HG02840 (cell line): ENCODE data around the gene SLC25A45.

ENCODE experiments used
- ATAC-seq: cut with Tn5 transposase; IDR thresholded peaks from one replicate; pipeline ENCODE4 v1.9.1; 2021; ENCODE audit warnings: mild to moderate bottlenecking, moderate library complexity, moderate number of reproducible peaks; ENCODE audit not compliant: unreplicated experiment, low FRiP score

The SLC25A45 gene

DNA sequence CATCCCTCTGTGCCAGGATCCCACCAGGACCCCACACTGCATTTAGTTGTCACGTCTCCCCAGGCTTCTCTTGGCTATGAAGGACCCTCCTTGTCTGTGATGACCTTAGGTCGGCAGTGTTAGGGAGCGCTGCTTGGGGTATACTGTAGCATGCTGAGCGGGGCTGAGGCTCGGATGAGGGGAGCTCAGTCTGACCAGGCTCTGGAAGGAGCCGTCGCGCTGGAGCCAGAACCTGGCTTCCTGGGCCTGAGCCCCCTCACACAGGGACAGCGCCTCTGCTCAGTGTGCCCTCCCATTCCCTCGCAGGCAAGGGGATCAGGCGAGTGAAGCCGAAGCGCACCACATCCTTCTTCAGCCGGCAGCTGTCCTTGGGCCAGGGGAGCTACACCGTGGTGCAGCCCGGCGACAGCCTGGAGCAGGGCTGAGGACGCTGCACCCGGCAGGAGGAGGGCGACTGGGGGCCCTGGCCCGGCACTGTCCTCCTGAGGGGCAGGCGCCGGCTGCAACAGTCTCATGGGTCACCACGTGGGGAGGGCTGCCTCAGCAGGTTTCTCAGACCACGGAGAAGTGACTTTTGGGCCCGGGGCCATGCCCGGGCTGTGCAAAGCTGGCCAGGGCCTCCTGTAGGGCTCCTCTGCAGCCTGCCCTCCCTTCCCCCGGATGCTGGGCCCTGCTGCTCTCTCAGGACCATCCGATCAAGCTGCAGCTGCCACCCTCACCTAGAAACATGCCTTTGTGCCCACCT lies 28.7 kb upstream of the SLC25A45 start:
- no peak for ATAC-seq

DNA sequence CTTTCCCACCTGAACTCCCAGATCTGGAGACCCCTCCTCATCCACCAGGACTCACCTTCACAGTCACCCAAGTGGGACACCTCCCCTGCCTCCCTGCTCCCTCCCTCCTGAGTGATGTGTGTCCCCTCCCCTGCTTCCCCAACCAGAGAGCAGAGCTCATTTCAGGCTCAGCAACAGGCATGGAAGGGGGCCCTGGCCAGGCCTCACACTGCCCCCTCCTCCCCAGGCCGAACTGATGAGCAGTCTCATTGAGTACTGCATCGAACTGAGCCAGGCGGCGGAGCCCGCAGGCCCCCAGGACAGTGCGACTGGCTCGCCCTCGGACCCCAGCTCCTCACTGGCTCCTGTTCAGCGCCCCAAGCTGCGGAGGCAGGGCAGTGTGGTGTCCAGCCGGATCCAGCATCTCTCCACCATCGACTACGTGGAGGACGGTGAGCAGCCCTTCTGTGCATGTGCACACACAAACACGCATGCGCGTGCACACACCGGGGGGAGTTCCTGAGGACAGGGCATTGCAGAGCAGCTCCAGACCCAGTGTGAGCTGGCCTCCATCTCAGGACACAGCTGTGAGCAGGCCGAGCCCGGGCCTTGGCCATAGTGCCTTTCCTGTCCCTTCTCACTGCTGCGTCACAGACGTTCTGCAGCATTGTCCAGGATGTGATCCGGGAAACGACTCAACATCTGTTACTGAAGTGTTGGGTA lies 22.3 kb upstream of the SLC25A45 start:
- no peak for ATAC-seq

DNA sequence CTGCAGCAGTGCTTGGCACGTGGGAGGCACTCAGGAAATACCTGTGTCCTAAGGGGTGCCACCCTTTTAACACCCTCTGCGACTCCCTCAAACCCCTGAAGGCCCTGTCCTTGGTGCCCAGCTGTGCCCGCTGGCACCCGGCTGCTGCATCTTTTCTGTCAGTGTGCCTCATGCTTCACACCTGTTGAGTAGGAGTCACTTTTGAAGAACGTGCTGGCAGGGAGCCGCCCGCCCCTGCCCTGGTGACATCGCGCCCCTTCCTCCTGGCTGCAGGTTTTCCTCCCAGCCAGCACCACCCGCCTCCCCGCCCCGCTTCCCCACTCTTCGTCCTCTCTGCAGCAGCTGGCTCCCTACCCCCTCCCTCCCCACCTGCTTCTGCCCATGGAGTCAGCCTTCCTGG lies 21.8 kb upstream of the SLC25A45 start:
- no peak for ATAC-seq

DNA sequence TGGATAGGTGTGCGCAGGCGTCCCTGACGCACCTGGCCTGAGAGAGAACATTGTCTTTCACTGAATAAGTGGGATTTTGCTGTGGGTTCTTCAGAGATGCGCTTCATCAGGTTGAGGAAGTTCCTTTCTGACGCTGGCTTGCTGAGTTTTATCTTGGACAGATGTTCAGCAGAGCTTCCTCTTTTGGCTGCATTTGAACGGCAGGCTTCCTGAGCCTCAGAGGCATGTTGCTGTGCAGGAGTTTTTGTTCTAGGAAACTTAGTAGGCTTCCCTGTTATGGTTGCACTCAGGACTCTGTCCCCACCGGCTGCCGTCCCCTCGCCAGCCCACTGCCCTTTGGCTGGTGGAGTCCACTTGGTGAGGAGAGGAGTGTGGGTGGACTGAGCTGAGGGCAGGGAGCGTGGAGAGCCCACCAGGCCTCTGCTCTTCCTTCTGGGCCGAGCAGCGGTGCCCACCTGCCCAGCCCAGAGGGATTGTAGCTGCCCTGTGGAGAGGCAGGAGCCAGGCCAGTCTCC lies 21.2 kb upstream of the SLC25A45 start:
- no peak for ATAC-seq

DNA sequence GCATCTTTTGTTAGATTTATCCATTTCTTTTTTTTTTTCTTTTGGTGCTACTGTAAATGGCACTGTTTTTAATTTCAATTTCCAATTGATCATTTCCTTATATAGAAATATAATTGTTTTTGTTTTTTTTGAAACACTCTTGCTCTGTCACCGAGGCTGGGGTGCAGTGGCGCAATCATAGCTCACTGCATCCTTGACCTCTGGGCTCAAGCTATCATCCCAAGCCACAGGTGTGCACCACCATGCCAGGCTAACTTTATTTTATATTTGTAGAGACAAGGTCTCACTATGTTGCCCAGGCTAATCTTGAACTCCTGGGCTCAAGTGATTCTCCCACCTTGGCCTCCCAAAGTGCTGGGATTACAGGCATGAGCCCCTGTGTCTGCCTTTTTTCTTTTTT lies 20.3 kb upstream of the SLC25A45 start:
- no peak for ATAC-seq

DNA sequence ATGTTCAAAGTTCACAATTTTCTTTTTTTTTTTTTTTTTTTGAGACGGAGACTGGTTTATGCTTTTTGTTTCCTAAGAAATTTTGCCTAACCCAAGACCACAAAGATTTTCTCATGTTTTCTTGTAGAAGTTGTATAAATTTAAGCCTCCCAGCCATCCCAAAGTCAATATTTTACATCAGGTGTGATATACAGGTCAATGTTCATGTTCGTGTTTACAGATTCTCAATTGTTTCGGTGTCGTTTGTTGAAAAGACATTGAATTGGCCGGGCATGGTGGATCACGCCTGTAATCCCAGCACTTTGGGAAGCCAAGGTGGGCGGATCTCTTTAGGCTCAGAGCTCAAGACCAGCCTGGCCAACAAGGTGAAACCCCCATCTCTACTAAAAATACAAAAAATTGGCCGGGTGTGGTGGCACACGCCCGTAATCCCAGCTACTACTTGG lies 19.4 kb upstream of the SLC25A45 start:
- ATAC-seq = no peak

DNA sequence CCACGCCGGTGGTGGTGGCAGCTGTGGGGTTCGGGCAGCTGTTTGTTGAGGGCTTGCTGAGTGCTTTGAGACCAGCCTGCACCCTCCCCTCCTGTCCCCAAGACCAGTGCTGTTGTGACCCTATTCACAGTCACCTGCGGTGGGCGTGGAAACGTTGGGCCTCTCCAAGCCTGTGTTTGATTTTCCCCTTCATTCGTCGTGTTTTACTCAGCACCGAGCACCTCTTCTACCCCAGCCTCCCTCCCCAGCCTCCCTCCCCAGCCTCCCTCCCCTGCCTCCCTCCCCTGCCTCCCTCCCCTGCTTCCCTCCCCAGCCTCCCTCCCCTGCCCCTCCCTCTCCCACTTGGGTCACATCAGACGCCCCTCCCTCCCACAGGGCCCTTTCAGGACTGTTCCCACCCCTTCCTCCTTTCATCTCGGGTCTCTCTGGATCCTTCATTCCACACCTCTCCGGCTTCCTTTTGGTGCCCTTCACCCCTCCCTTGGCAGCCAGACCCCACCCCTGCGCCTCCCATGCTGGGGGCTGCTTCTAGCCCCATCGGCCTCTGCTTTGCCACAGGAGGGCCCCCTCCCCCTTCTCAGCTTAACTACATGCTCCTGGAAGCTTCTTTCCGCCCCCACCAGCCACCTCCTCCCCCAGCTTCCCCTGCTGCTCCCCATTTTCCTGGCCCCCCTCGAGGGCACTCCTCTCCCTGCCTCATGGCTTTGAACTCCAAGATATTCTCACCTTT lies 18.8 kb upstream of the SLC25A45 start:
- no peak for ATAC-seq

DNA sequence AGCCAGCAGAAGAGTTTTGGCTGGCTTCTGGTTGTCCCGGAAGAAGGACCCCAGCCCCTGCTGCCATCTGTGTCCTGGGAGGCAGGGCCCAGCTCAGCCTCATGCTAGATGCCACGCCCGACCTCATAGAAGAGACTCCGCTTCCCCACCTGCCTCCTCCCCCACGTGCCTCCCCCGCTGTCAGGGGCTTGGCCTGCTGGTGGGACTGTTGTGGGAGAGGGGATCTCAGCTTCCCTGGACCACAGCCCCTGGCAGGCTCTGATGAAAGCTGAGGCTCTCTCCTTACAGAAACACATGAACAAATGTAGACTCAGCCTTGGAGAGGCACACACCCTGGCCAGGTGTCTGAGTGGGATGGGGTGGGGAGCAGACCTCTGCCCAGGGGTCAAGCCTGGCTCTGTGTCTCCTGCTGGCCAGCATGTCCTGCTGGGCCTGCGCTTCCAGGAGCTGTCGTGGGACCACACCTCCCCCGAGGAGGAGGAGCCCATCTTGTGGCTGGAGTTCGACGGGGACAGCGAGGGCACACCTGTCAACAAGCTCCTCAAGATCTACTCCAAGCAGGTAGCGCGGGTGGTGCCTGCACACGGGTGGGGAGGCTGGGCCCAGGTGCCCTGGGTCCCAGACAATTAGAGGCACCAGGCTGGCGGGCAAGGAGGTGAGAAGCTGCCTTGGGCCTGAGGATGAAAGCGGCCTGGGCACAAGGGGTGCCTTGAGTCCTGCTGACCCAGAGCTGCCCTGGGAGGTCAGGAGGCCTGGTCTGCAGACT lies 18.0 kb upstream of the SLC25A45 start:
- ATAC-seq = no peak

DNA sequence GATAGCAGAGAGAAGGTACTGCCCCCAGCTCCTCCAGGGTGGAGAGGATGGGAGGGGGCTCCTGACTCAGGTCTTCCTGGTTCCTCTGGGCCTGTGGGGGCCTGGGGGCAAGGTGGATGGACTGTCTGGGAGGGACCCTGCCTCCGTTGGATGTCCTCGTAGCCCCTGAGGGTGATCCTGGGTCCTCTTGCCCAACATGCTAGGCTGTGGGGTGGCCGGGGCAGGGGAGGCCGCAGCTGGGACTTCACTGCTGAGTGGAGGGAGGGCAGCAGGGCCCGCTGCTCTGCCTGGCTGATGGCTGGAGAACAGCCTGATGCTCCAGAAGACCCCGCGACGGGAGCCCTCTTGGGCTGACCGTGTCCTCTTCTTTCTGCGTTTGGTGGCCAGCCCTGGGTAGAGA lies 17.4 kb upstream of the SLC25A45 start:
- no peak for ATAC-seq

DNA sequence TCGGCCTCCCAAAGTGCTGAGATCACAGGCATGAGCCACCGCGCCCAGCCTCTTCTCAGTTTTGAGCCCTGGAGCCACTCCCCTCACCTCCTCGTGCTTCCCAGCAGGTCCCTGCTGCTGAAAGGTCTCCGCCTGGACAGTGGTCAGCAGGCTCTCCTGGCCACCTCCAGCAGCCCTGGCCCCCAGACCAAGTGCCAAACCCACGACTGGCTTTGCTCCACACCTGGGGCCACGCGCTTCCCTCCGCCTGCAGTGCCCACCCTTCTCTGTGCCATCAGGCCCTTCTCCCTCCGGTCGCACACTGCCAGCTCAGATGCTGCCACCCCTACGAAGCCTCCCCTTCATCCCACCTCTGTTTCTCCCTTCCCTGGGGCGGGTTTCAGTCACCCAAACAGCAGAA lies 16.8 kb upstream of the SLC25A45 start:
- no peak for ATAC-seq

DNA sequence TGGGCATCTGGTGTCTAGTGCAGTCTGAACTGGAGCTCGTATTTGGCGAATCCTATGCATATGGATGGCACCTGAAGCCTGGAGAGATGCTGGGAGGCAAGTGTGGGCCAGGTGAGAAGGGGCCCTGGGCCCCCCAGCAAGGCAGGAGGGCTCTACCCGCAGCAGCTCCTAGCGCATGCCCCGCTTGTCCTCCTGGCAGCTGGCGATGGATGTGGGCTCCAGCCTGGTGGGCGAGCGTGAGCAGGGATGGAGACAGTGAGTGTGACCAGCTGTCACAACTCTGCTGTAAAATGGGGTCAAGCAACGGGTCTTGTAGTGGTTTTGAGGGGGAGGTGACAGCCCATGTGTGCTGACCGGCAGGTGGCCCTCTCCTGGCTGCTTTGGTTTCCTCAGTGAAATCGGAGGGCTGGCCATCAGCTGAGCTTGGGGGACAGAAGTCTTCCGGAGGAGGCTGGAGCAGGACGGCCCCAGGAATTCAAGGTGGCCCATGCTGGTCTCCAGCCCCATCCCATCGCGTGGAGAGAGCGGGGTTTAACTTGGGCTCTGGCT lies 16.0 kb upstream of the SLC25A45 start:
- ATAC-seq = no peak

DNA sequence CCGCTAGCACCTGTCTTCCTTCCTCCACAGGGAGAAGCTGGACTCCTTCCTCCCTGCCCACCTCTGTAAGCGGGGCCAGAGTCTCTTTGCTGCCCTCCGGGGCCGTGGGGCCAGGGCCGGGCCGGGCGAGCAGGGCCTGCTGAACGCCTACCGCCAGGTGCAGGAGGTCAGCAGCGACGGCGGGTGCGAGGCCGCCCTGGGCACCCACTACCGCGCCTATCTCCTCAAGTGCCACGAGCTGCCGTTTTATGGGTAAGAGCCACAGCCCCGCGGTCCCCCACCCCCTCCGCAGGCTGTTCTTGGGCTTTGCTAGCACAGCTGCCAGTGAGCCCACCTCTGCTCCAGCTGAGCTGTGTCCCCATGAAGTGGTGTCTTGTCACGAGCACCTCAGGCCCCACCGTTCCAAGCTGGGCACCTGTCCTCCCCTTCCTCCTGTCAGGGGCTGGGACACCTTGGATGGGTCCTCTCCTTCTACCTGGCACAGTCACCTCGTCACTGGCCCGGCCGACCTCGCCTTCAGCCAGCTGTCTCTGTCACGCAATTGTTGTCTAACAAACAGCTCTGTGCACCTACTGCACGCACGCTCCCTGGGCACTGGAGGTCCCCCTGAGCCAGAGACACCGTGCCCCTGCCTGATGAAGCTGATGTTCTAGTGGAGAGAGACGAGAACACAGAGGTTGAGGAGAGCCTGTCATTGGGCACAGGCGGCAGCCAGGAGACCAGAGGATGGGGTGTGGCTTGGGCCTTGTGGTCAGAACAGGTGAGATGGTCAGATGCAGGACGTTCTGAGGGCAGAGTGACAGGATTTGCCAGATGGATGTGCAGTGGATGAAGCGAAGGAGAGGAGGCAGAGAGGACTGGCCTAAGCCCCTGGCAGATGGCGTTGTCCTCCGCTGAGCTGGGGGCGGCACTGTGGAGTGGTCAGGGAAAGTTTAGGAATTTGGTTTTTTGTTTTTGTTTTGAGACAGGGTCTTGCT lies 14.6 kb upstream of the SLC25A45 start:
- ATAC-seq = no peak

DNA sequence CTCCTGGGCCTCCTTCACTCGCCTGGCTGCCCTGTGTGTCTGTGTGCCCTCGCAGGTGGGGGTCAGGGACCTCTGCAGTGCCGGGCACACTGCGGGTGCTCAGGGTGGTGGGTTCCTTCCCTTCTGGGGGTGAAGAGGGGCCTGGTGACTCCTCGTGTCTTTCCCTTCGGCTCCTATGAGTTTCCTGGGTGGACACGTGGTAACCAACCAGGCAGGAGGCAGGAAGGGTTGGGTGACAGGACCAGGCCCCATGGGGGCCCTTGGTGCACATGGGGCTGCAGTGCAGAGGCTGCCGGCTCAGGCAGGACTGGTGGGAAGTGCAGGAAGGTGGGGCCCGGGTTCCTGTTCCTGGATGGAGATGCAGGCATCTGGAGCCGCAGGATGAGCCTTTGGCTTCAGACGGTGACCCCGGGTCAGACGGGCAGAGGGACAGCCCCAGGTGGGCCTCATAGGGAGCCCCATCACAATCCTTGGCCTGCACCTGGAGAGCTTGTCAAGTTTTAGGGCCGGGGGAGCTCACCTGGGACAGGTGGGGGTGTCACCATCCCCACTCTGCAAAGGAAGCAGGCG lies 13.6 kb upstream of the SLC25A45 start:
- no peak for ATAC-seq

DNA sequence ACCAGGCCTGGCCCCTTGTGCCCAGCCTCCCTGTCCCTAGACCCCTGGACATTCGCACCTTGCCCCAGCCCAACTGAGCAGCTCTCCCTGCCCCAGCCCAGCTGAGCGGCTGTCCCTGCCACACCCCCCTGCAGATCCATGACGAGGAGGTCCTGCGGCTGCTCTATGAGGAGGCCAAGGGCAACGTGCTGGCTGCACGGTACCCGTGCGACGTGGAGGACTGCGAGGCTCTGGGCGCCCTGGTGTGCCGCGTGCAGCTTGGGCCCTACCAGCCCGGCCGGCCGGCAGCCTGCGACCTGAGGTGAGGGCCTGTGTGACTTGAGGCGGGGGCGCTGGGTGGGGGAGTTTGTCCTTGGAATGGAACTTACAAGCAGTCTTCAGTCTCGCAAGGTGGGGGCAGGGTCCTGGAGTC lies 11.7 kb upstream of the SLC25A45 start:
- no peak for ATAC-seq

DNA sequence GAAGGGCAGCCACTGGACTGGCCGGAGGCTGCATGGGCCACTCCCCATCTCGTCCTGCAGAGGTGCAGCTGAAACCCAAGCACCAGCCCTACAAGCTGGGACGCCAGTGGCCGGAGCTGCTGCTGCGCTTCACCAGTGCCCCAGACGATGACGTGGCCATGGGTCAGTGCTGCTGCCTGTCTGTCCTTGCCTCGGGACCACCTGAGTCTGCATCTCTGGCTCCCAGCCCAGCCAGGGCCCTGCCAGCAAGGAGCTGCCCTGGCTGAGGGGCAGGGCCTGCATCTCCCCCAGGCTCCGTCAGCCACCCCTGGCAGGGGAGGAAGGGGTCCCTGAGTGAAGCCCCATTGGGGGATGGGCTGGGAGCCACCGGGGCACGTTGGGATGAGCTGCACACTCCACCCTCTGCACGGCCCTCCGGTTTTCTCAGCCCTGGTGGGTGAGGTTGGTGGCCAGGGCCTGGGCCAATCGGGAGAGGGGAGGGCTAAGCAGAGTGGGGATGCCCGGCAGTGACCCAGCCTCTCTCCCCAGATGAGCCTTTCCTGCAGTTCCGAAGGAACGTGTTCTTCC lies 11.2 kb upstream of the SLC25A45 start:
- no peak for ATAC-seq

DNA sequence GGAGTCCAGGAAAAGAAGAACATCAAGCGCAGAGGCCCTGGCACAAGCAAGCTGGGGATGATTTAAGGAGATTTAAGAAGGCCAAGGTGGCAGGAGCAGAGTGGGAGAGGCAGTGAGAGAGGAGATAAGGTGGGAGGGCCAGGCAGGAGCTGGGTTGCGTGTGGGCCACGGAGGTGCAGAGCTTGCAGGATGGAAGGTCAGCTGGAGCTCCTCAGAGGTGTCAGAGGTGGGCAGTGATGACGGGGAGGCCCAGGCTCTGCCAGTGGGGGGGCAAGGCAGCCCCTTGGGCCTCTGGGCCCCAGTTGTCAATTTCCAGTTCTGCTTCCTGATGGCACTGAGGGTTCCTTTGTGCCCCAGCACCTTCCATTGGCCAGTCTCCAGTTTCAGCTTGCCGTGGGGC lies 10.5 kb upstream of the SLC25A45 start:
- no peak for ATAC-seq

DNA sequence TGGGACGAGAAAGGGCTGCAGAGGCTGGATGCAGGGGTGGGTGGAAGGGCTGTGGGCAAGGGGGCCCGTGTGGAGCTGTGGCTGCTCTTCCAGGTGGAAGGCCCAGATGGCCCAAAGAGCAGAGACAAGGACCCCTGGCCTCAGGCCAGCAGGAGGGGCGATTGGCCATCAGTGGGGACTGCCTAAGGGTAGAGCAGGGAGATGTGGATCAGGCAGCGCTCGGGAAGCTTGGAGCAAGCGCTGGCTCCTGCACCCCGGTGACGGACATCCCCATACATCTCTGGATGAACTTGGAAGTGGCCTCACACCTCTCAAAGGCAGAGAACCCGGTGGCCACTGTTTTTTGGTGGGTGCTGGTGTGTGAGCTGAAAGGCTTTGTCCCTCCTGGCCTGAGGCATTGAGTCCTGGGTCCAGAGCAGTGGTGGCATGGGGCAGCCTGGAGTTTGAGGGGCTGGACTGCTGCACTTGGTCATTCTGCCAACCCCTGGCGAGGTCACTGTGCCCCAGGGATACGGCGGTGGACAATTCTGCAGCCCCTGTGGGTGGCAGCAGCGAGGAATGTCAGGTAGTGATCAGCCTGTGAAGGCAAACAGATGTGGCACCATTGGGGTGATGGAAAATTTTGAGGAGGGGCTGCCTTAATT lies 9.9 kb upstream of the SLC25A45 start:
- ATAC-seq = no peak

DNA sequence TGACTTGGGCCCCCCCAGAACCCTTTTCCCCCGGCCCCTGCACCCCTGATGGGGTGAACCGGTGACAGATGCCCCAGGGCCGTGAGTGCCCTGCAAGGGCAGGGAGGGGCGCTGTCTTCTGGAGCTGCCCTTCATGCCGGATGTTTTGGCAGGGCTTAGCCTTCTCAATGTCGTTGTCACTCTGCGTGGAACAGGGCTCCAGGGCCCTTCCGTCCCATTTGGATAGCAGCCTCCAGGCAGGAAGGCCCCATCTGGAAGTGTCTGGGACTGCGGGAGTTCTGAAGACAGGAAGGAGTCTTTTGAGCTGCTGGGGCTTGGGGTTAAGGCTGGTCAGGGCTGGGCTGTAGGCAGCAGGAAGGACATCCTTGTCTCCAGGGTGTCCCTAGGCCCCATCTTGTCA lies 8.6 kb upstream of the SLC25A45 start:
- ATAC-seq = no peak
